ENCODE data around the gene MRFAP1L1.
"Not testable (repeated sequence)": the region's sequence is repeated elsewhere in the genome, so short reads cannot be mapped to it uniquely, and the experiment has no call there.

The MRFAP1L1 gene

GRCh38 chr4:6680372-6681034 lies 29.2 kb downstream of the MRFAP1L1 start:
- Histone ChIP-seq H3K27me3 (ENCODE audit: control insufficient read depth, insufficient read depth, low read length) (no peaks in the 10 kb centered on the region), H3K9me3 (ENCODE audit: control insufficient read depth, low read depth, low read length) (no peaks in the 10 kb centered on the region), H3K4me3 (ENCODE audit: low read length) (no peak overlapping the region), H3K9ac (ENCODE audit: low read length) (no peak overlapping the region), H3K4me1 (ENCODE audit: control insufficient read depth, low read depth, low read length) (no peaks in the 10 kb centered on the region), H3K27ac (ENCODE audit: low read length) (no peak overlapping the region), H3K36me3 (ENCODE audit: control insufficient read depth, low read depth, low read length) (peaks cover 13% of the 10 kb centered on the region)

GRCh38 chr4:6676722-6677558 lies 32.7 kb downstream of the MRFAP1L1 start:
- H3K27ac ChIP-seq (ENCODE audit: low read length), result no peak overlapping the region
- no peaks in the 10 kb centered on the region for H3K9me3 ChIP-seq (ENCODE audit: control insufficient read depth, low read depth, low read length)
- no peak overlapping the region for H3K9ac ChIP-seq (ENCODE audit: low read length)
- H3K4me3 ChIP-seq (ENCODE audit: low read length), result no peak overlapping the region
- H3K27me3 ChIP-seq (ENCODE audit: control insufficient read depth, insufficient read depth, low read length), result peaks cover 5% of the 10 kb centered on the region
- H3K4me1 ChIP-seq (ENCODE audit: control insufficient read depth, low read depth, low read length), result peaks cover 6% of the 10 kb centered on the region
- peaks cover 16% of the 10 kb centered on the region for H3K36me3 ChIP-seq (ENCODE audit: control insufficient read depth, low read depth, low read length)

GRCh38 chr4:6674500-6675149 lies 35.0 kb downstream of the MRFAP1L1 start:
- Histone ChIP-seq H3K4me1 (ENCODE audit: control insufficient read depth, low read depth, low read length) (peaks cover 6% of the 10 kb centered on the region), H3K9ac (ENCODE audit: low read length) (peak overlapping the region; percentile 64), H3K27me3 (ENCODE audit: control insufficient read depth, insufficient read depth, low read length) (peaks cover 5% of the 10 kb centered on the region), H3K36me3 (ENCODE audit: control insufficient read depth, low read depth, low read length) (peaks cover 16% of the 10 kb centered on the region), H3K9me3 (ENCODE audit: control insufficient read depth, low read depth, low read length) (no peaks in the 10 kb centered on the region), H3K27ac (ENCODE audit: low read length) (no peak overlapping the region), H3K4me3 (ENCODE audit: low read length) (peak overlapping the region; percentile 80)

- Histone ChIP-seq H3K27me3 (ENCODE audit: control insufficient read depth, insufficient read depth, low read length) (peaks cover 5% of the 10 kb centered on the region), H3K9ac (ENCODE audit: low read length) (peak overlapping the region; percentile 64), H3K36me3 (ENCODE audit: control insufficient read depth, low read depth, low read length) (peaks cover 16% of the 10 kb centered on the region), H3K9me3 (ENCODE audit: control insufficient read depth, low read depth, low read length) (no peaks in the 10 kb centered on the region), H3K4me1 (ENCODE audit: control insufficient read depth, low read depth, low read length) (peaks cover 6% of the 10 kb centered on the region), H3K27ac (ENCODE audit: low read length) (no peak overlapping the region), H3K4me3 (ENCODE audit: low read length) (peak overlapping the region; percentile 80)
Observed at GRCh38 chr4:6673660-6674499, 35.8 kb downstream of the MRFAP1L1 start.

GRCh38 chr4:6673191-6673659 lies 36.4 kb downstream of the MRFAP1L1 start:
- H3K27me3 ChIP-seq (ENCODE audit: control insufficient read depth, insufficient read depth, low read length); H3K9ac ChIP-seq (ENCODE audit: low read length); H3K4me1 ChIP-seq (ENCODE audit: control insufficient read depth, low read depth, low read length); H3K9me3 ChIP-seq (ENCODE audit: control insufficient read depth, low read depth, low read length); H3K27ac ChIP-seq (ENCODE audit: low read length): not testable (repeated sequence)
- Histone ChIP-seq H3K4me3 (ENCODE audit: low read length) (peak overlapping the region; percentile 80), H3K36me3 (ENCODE audit: control insufficient read depth, low read depth, low read length) (peaks cover 16% of the 10 kb centered on the region)

GRCh38 chr4:6672541-6673190 lies 37.0 kb downstream of the MRFAP1L1 start:
- H3K4me3 ChIP-seq (ENCODE audit: low read length); H3K27me3 ChIP-seq (ENCODE audit: control insufficient read depth, insufficient read depth, low read length); H3K9ac ChIP-seq (ENCODE audit: low read length); H3K9me3 ChIP-seq (ENCODE audit: control insufficient read depth, low read depth, low read length); H3K4me1 ChIP-seq (ENCODE audit: control insufficient read depth, low read depth, low read length); H3K27ac ChIP-seq (ENCODE audit: low read length): not testable (repeated sequence)
- peaks cover 16% of the 10 kb centered on the region for H3K36me3 ChIP-seq (ENCODE audit: control insufficient read depth, low read depth, low read length)

GRCh38 chr4:6672131-6672530 lies 37.5 kb downstream of the MRFAP1L1 start:
- Histone ChIP-seq H3K9ac (ENCODE audit: low read length) (no peak overlapping the region), H3K27me3 (ENCODE audit: control insufficient read depth, insufficient read depth, low read length) (peaks cover 5% of the 10 kb centered on the region), H3K4me3 (ENCODE audit: low read length) (no peak overlapping the region), H3K9me3 (ENCODE audit: control insufficient read depth, low read depth, low read length) (no peaks in the 10 kb centered on the region), H3K4me1 (ENCODE audit: control insufficient read depth, low read depth, low read length) (peaks cover 6% of the 10 kb centered on the region), H3K36me3 (ENCODE audit: control insufficient read depth, low read depth, low read length) (peaks cover 15% of the 10 kb centered on the region), H3K27ac (ENCODE audit: low read length) (no peak overlapping the region)

GRCh38 chr4:6671648-6672047 lies 38.0 kb downstream of the MRFAP1L1 start:
- H3K27ac ChIP-seq (ENCODE audit: low read length), result no peak overlapping the region
- peaks cover 5% of the 10 kb centered on the region for H3K27me3 ChIP-seq (ENCODE audit: control insufficient read depth, insufficient read depth, low read length)
- H3K4me3 ChIP-seq (ENCODE audit: low read length), result no peak overlapping the region
- peaks cover 6% of the 10 kb centered on the region for H3K4me1 ChIP-seq (ENCODE audit: control insufficient read depth, low read depth, low read length)
- H3K36me3 ChIP-seq (ENCODE audit: control insufficient read depth, low read depth, low read length), result peaks cover 10% of the 10 kb centered on the region
- no peaks in the 10 kb centered on the region for H3K9me3 ChIP-seq (ENCODE audit: control insufficient read depth, low read depth, low read length)
- H3K9ac ChIP-seq (ENCODE audit: low read length), result no peak overlapping the region

- no peaks in the 10 kb centered on the region for H3K27me3 ChIP-seq (ENCODE audit: control insufficient read depth, insufficient read depth, low read length)
Observed at GRCh38 chr4:6668391-6668790, 41.3 kb downstream of the MRFAP1L1 start.

GRCh38 chr4:6665320-6665654 lies 44.4 kb downstream of the MRFAP1L1 start:
- no peaks in the 10 kb centered on the region for H3K27me3 ChIP-seq (ENCODE audit: control insufficient read depth, insufficient read depth, low read length)
- no peak overlapping the region for H3K27ac ChIP-seq (ENCODE audit: low read length)
- no peaks in the 10 kb centered on the region for H3K4me1 ChIP-seq (ENCODE audit: control insufficient read depth, low read depth, low read length)
- H3K4me3 ChIP-seq (ENCODE audit: low read length), result no peak overlapping the region
- no peaks in the 10 kb centered on the region for H3K36me3 ChIP-seq (ENCODE audit: control insufficient read depth, low read depth, low read length)
- H3K9me3 ChIP-seq (ENCODE audit: control insufficient read depth, low read depth, low read length), result no peaks in the 10 kb centered on the region
- H3K9ac ChIP-seq (ENCODE audit: low read length), result no peak overlapping the region

More at GRCh38 chr4:6668391-6668790, 41.3 kb downstream of the MRFAP1L1 start:
- no peak overlapping the region for H3K9ac ChIP-seq (ENCODE audit: low read length)
- H3K9me3 ChIP-seq (ENCODE audit: control insufficient read depth, low read depth, low read length), result no peaks in the 10 kb centered on the region
- H3K4me1 ChIP-seq (ENCODE audit: control insufficient read depth, low read depth, low read length), result no peaks in the 10 kb centered on the region
- no peak overlapping the region for H3K27ac ChIP-seq (ENCODE audit: low read length)
- no peak overlapping the region for H3K4me3 ChIP-seq (ENCODE audit: low read length)
- H3K36me3 ChIP-seq (ENCODE audit: control insufficient read depth, low read depth, low read length), result no peaks in the 10 kb centered on the region
